Astrocyte (in vitro differentiated cells and primary cell): Measurements from ENCODE around the gene ASXL1.

ENCODE experiments used
- EZH2 ChIP-seq: IDR thresholded peaks from 2 replicates; pipeline ENCODE4 v1.6.1; 2012; ENCODE audit warnings: mild to moderate bottlenecking, low read length, inconsistent platforms; ENCODE audit not compliant: insufficient read depth
- TF ChIP-seq, protein P1 (sequence below): IDR thresholded peaks from 2 replicates; pipeline ENCODE4 v1.5.1; 2011; ENCODE audit warnings: low read depth, mild to moderate bottlenecking, inconsistent platforms, low read length, moderate library complexity; ENCODE audit not compliant: insufficient read depth

GRCh38 chr20:32437391-32438074 is 79.4 kb downstream of the ASXL1 start:
- TF ChIP-seq, protein P1, sequence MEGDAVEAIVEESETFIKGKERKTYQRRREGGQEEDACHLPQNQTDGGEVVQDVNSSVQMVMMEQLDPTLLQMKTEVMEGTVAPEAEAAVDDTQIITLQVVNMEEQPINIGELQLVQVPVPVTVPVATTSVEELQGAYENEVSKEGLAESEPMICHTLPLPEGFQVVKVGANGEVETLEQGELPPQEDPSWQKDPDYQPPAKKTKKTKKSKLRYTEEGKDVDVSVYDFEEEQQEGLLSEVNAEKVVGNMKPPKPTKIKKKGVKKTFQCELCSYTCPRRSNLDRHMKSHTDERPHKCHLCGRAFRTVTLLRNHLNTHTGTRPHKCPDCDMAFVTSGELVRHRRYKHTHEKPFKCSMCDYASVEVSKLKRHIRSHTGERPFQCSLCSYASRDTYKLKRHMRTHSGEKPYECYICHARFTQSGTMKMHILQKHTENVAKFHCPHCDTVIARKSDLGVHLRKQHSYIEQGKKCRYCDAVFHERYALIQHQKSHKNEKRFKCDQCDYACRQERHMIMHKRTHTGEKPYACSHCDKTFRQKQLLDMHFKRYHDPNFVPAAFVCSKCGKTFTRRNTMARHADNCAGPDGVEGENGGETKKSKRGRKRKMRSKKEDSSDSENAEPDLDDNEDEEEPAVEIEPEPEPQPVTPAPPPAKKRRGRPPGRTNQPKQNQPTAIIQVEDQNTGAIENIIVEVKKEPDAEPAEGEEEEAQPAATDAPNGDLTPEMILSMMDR, result peak; percentile 25
- TF ChIP-seq EZH2, result no peak
